IPS-20b (cell line): ENCODE results near the gene CDS2.

Experiments used
- H3K27ac ChIP-seq: one replicate; pipeline ENCODE4 v1.5.1; 2013; ENCODE audit warnings: low read length
- H3K27me3 ChIP-seq: 2 replicates; pipeline ENCODE4 v1.6.1; 2013; ENCODE audit warnings: mild to moderate bottlenecking, low read length, inconsistent platforms; ENCODE audit not compliant: insufficient read depth
- H3K36me3 ChIP-seq: 2 replicates; pipeline ENCODE4 v1.6.1; 2013; ENCODE audit warnings: low read depth, mild to moderate bottlenecking, inconsistent platforms, low read length, moderate library complexity; ENCODE audit not compliant: insufficient read depth
- H3K4me1 ChIP-seq: 2 replicates; pipeline ENCODE4 v1.6.1; 2013; ENCODE audit warnings: mild to moderate bottlenecking, control low read depth, inconsistent platforms, low read length, moderate library complexity; ENCODE audit not compliant: insufficient read depth
- H3K4me3 ChIP-seq: 2 replicates; pipeline ENCODE4 v1.5.1; 2013; ENCODE audit warnings: mild to moderate bottlenecking, low read length, inconsistent platforms
- H3K9ac ChIP-seq: 2 replicates; pipeline ENCODE4 v1.6.1; 2013; ENCODE audit warnings: low read depth, mild to moderate bottlenecking, inconsistent platforms, low read length, moderate library complexity
- H3K9me3 ChIP-seq: 2 replicates; pipeline ENCODE4 v1.6.1; 2013; ENCODE audit warnings: mild to moderate bottlenecking, low read depth, low read length, inconsistent platforms; ENCODE audit not compliant: insufficient read depth

Gene CDS2

GRCh38 chr20:5155404-5155803 lies 28.6 kb downstream of the CDS2 start:
- peaks cover 5% of the 10 kb centered on the region; the same call in 1 of the 2 replicates for H3K4me1 ChIP-seq
- no peak overlapping the region for H3K4me3 ChIP-seq
- H3K27ac ChIP-seq = no peak overlapping the region
- H3K27me3 ChIP-seq = no peaks in the 10 kb centered on the region
- H3K9ac ChIP-seq = no peak overlapping the region; the same call in 1 of the 2 replicates
- H3K9me3 ChIP-seq = no peaks in the 10 kb centered on the region
- no peaks in the 10 kb centered on the region for H3K36me3 ChIP-seq

GRCh38 chr20:5156675-5157448 lies 30.1 kb downstream of the CDS2 start:
- H3K9me3 ChIP-seq = no peaks in the 10 kb centered on the region
- no peak overlapping the region for H3K27ac ChIP-seq
- no peaks in the 10 kb centered on the region for H3K27me3 ChIP-seq
- no peaks in the 10 kb centered on the region for H3K36me3 ChIP-seq
- H3K4me3 ChIP-seq = no peak overlapping the region
- no peak overlapping the region for H3K9ac ChIP-seq
- H3K4me1 ChIP-seq = peaks cover 5% of the 10 kb centered on the region; the same call in 1 of the 2 replicates

GRCh38 chr20:5159928-5160327 lies 33.1 kb downstream of the CDS2 start:
- no peak overlapping the region for H3K4me3 ChIP-seq
- H3K27ac ChIP-seq = no peak overlapping the region
- H3K9ac ChIP-seq = no peak overlapping the region
- H3K9me3 ChIP-seq = no peaks in the 10 kb centered on the region
- H3K27me3 ChIP-seq = no peaks in the 10 kb centered on the region
- no peaks in the 10 kb centered on the region for H3K36me3 ChIP-seq
- peaks cover 5% of the 10 kb centered on the region for H3K4me1 ChIP-seq

DNA sequence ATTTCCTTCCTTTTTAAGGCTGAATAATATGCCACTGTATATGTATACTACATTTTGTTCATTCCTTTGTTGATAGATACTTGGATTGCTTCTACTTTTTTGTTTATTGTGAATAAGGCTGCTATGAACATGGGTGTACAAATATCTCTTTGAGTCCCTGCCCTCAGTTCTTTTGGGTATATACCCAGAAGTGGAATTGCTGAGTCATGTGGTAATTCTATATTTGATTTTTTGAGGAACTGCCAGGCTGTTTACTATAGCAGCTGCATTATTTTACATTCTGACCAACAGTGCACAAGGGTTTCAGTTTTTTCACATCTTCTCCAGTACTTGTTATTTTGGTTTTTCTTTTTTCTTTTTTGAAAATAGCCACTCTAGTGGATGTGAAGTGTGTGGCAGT lies 34.1 kb downstream of the CDS2 start:
- no peaks in the 10 kb centered on the region for H3K9me3 ChIP-seq
- H3K4me3 ChIP-seq = no peak overlapping the region
- H3K9ac ChIP-seq = no peak overlapping the region
- no peaks in the 10 kb centered on the region for H3K27me3 ChIP-seq
- no peaks in the 10 kb centered on the region for H3K36me3 ChIP-seq
- no peak overlapping the region for H3K27ac ChIP-seq
- H3K4me1 ChIP-seq = peaks cover 5% of the 10 kb centered on the region

- peaks cover 5% of the 10 kb centered on the region; the same call in 1 of the 2 replicates for H3K4me1 ChIP-seq
- H3K27ac ChIP-seq = no peak overlapping the region
- no peak overlapping the region for H3K9ac ChIP-seq
- no peaks in the 10 kb centered on the region for H3K36me3 ChIP-seq
- H3K9me3 ChIP-seq = no peaks in the 10 kb centered on the region
- H3K27me3 ChIP-seq = no peaks in the 10 kb centered on the region
- no peak overlapping the region for H3K4me3 ChIP-seq
These were observed 34.8 kb downstream of the CDS2 start for GRCh38 chr20:5161536-5162164.

- H3K9ac ChIP-seq = no peak overlapping the region
- no peak overlapping the region for H3K4me3 ChIP-seq
- H3K9me3 ChIP-seq = no peaks in the 10 kb centered on the region
- no peaks in the 10 kb centered on the region for H3K36me3 ChIP-seq
- H3K27ac ChIP-seq = no peak overlapping the region
- no peaks in the 10 kb centered on the region for H3K27me3 ChIP-seq
- H3K4me1 ChIP-seq = peaks cover 15% of the 10 kb centered on the region
These were observed 38.1 kb downstream of the CDS2 start for GRCh38 chr20:5164645-5165625.

GRCh38 chr20:5168651-5169396 lies 42.0 kb downstream of the CDS2 start:
- no peaks in the 10 kb centered on the region for H3K9me3 ChIP-seq
- no peak overlapping the region for H3K4me3 ChIP-seq
- no peak overlapping the region for H3K27ac ChIP-seq
- no peaks in the 10 kb centered on the region for H3K27me3 ChIP-seq
- peaks cover 23% of the 10 kb centered on the region for H3K4me1 ChIP-seq
- H3K9ac ChIP-seq = peak overlapping the region; percentile 37; the same call in 1 of the 2 replicates
- H3K36me3 ChIP-seq = peaks cover 4% of the 10 kb centered on the region; the same call in 1 of the 2 replicates

GRCh38 chr20:5170341-5170740 lies 43.5 kb downstream of the CDS2 start:
- Histone ChIP-seq H3K27ac (no peak overlapping the region), H3K36me3 (peaks cover 13% of the 10 kb centered on the region; the same call in 1 of the 2 replicates), H3K9me3 (no peaks in the 10 kb centered on the region), H3K27me3 (no peaks in the 10 kb centered on the region), H3K4me1 (peaks cover 26% of the 10 kb centered on the region), H3K9ac (0 out of 2 replicates have a peak overlapping the region, but pooled peaks have one; percentile 24), H3K4me3 (no peak overlapping the region)

GRCh38 chr20:5171064-5171789 lies 44.4 kb downstream of the CDS2 start:
- no peaks in the 10 kb centered on the region for H3K9me3 ChIP-seq
- peaks cover 13% of the 10 kb centered on the region; the same call in 1 of the 2 replicates for H3K36me3 ChIP-seq
- peak overlapping the region; percentile 10; the same call in 1 of the 2 replicates for H3K9ac ChIP-seq
- no peak overlapping the region for H3K27ac ChIP-seq
- no peaks in the 10 kb centered on the region for H3K27me3 ChIP-seq
- no peak overlapping the region; the same call in 1 of the 2 replicates for H3K4me3 ChIP-seq
- peaks cover 26% of the 10 kb centered on the region for H3K4me1 ChIP-seq

DNA sequence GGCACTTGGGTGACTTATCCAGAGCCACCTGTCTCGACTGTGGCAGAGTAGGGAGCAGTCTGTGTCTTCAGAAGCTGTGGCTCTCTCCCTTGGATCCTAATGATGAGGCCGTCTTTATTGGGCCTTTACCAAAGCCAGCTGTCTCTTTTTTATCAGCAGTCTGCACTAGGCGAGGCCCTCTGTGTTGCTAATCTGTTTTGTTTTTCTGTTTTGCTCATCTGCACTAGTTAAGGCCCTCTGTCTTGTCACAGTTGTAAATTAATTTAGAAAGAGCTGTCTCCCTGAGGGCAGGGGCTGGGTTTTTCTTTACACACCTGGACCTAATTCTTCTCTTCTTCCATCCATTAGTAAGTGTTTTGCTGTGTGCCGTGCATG lies 45.0 kb downstream of the CDS2 start:
- no peak overlapping the region; the same call in 1 of the 2 replicates for H3K9ac ChIP-seq
- no peak overlapping the region for H3K27ac ChIP-seq
- no peaks in the 10 kb centered on the region for H3K9me3 ChIP-seq
- peaks cover 29% of the 10 kb centered on the region for H3K4me1 ChIP-seq
- H3K36me3 ChIP-seq = peaks cover 17% of the 10 kb centered on the region
- H3K27me3 ChIP-seq = no peaks in the 10 kb centered on the region
- H3K4me3 ChIP-seq = no peak overlapping the region
